ENCODE measurements around the gene SLC39A3. TPM values are rescaled to one million over a fixed set of nuclear protein-coding genes. Genes with fewer than 3 reads are reported as not detected.

Gene SLC39A3
- total RNA-seq, 1 donor from 2014 or later, result 26.7 TPM

- no peak overlapping the region for H3K4me3 ChIP-seq
- no peaks in the 10 kb centered on the region for H3K9me3 ChIP-seq
- no peaks in the 10 kb centered on the region for H3K4me1 ChIP-seq
- H3K27me3 ChIP-seq, result peaks cover 7% of the 10 kb centered on the region
- no peak overlapping the region for H3K27ac ChIP-seq
- H3K36me3 ChIP-seq, result no peaks in the 10 kb centered on the region
- intact Hi-C loops (cut with DNase I), result no loop called here
- DNase-seq (no peak), ATAC-seq (no peak)
- TF ChIP-seq CTCF (IDR thresholded peaks at IDR 0.05), result no peak
These were observed 36.1 kb downstream of the SLC39A3 start for GRCh38 chr19:2703691-2704216.

GRCh38 chr19:2703077-2703437, 36.8 kb downstream of the SLC39A3 start:
- ATAC-seq (no peak), DNase-seq (no peak)
- Histone ChIP-seq H3K27me3 (peaks cover 7% of the 10 kb centered on the region), H3K27ac (no peak overlapping the region), H3K4me1 (no peaks in the 10 kb centered on the region), H3K4me3 (peak overlapping the region; percentile 25), H3K9me3 (no peaks in the 10 kb centered on the region), H3K36me3 (no peaks in the 10 kb centered on the region)
- TF ChIP-seq CTCF (IDR thresholded peaks at IDR 0.05), result no peak
- intact Hi-C loops (cut with DNase I), result no loop called here

- no peaks in the 10 kb centered on the region for H3K4me1 ChIP-seq
- peaks cover 7% of the 10 kb centered on the region for H3K27me3 ChIP-seq
- DNase-seq (peak; percentile 98), ATAC-seq (peak; percentile 100)
- no peaks in the 10 kb centered on the region for H3K9me3 ChIP-seq
- peak within 1 kb of the TSS; percentile 42 for H3K4me3 ChIP-seq
- no peak for TF ChIP-seq CTCF (IDR thresholded peaks at IDR 0.05)
- intact Hi-C loops (cut with DNase I), result no loop called here
- H3K36me3 ChIP-seq, result no peaks in the 10 kb centered on the region
- no peak within 1 kb of the TSS for H3K27ac ChIP-seq
These were observed 37.4 kb downstream of the SLC39A3 start, which contains the start of gene GNG7 for GRCh38 chr19:2702170-2703076. Gene GNG7, minus strand, starts transcription at chr19:2702694. Its CDS starts 182,006 bp downstream, at chr19:2520688.

GRCh38 chr19:2701361-2702169, 38.3 kb downstream of the SLC39A3 start:
- Histone ChIP-seq H3K27me3 (peaks cover 7% of the 10 kb centered on the region), H3K4me3 (peak overlapping the region; percentile 42), H3K4me1 (no peaks in the 10 kb centered on the region), H3K9me3 (no peaks in the 10 kb centered on the region), H3K36me3 (no peaks in the 10 kb centered on the region), H3K27ac (no peak overlapping the region)
- intact Hi-C loops (cut with DNase I), result no loop called here
- no peak for DNase-seq
- TF ChIP-seq CTCF (IDR thresholded peaks at IDR 0.05), result no peak
- no peak for ATAC-seq

- Histone ChIP-seq H3K4me3 (no peak overlapping the region), H3K27ac (no peak overlapping the region), H3K27me3 (peaks cover 7% of the 10 kb centered on the region), H3K9me3 (no peaks in the 10 kb centered on the region), H3K4me1 (no peaks in the 10 kb centered on the region), H3K36me3 (no peaks in the 10 kb centered on the region)
- intact Hi-C loops (cut with DNase I), result no loop called here
- DNase-seq (no peak), ATAC-seq (no peak)
- TF ChIP-seq CTCF (IDR thresholded peaks at IDR 0.05), result no peak
These were observed 39.0 kb downstream of the SLC39A3 start for GRCh38 chr19:2700660-2701360.

Data from upper lobe of right lung (tissue), 1 donor.